Measurements from ENCODE around the gene TTC9C.

Gene TTC9C

DNA sequence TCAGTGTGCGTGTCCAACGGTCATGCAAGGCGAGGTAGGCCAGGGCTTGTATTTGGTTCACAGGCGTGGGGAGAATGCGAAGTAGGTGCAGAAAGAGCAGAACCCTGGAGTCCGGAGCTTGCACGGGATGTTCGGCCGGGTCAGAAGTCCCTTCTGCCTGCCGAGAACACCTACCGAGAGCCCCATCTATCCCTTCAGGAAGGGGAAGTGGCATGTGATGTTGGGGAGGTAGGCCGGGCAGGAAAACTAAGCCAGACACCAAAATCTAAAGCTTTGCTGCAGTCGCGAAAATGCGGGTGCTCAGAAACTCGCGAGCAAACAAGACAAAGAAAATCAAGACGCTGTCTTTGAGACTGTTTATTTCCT, 42.5 kb downstream of the TTC9C start:
- H3K79me2 ChIP-seq (ENCODE audit: control insufficient read depth, insufficient read depth, low read length, poor library complexity), result no peaks in the 10 kb centered on the region
- peak overlapping the region; percentile 41 for H3K27ac ChIP-seq (ENCODE audit: low read depth, low read length)
- H4K12ac ChIP-seq (ENCODE audit: low read depth, low read length), result peak overlapping the region; percentile 95
- peaks cover 11% of the 10 kb centered on the region for H3K79me1 ChIP-seq (ENCODE audit: low read length)
- H3K27me3 ChIP-seq (ENCODE audit: insufficient read depth, low read length), result no peaks in the 10 kb centered on the region
- H2AFZ ChIP-seq (ENCODE audit: insufficient read depth, low read length, poor library complexity), result peak overlapping the region; percentile 80
- no peak overlapping the region for H3K23ac ChIP-seq (ENCODE audit: low read length)
- DNase-seq, result no peak
- peak overlapping the region; percentile 6 for H3K9ac ChIP-seq (ENCODE audit: low read length)
- H2BK5ac ChIP-seq (ENCODE audit: low read depth, low read length, poor library complexity), result peak overlapping the region; percentile 54
- peak overlapping the region; percentile 63 for H4K91ac ChIP-seq (ENCODE audit: low read depth, low read length)
- H3K4me1 ChIP-seq (ENCODE audit: control insufficient read depth in 1 of 2, insufficient read depth in 2 of 2, low read length in 2 of 2), result peaks cover 3 to 6% of the 10 kb centered on the region in 2 experiments
- peak overlapping the region; percentile 49 for H2AK5ac ChIP-seq (ENCODE audit: low read length)
- peak overlapping the region; percentile 25 for H3K4me3 ChIP-seq (ENCODE audit: low read depth, low read length)
- H3K36me3 ChIP-seq (ENCODE audit: control insufficient read depth in 1 of 2, insufficient read depth in 2 of 2, low read length in 2 of 2), result peaks cover 13 to 22% of the 10 kb centered on the region in 2 experiments
- H4K8ac ChIP-seq (ENCODE audit: low read depth, low read length), result peak overlapping the region; percentile 95
- WGBS (ENCODE audit: extremely low coverage, insufficient coverage, insufficient read length), result no CpG with 5 or more reads among the region's 18 CpGs
- H2BK12ac ChIP-seq (ENCODE audit: low read length), result no peak overlapping the region
- no peaks in the 10 kb centered on the region for H3K9me3 ChIP-seq (ENCODE audit: insufficient read depth, low read depth, low read length)
- H3K4me2 ChIP-seq (ENCODE audit: low read length), result peak overlapping the region; percentile 63
- peak overlapping the region; percentile 66 for H3K14ac ChIP-seq (ENCODE audit: low read length)
- H2BK120ac ChIP-seq (ENCODE audit: insufficient read depth, low read length, poor library complexity), result peak overlapping the region; percentile 25
- peak overlapping the region; percentile 43 for H3K4ac ChIP-seq (ENCODE audit: low read depth, low read length)
- H3K18ac ChIP-seq (ENCODE audit: low read length), result peak overlapping the region; percentile 67

DNA sequence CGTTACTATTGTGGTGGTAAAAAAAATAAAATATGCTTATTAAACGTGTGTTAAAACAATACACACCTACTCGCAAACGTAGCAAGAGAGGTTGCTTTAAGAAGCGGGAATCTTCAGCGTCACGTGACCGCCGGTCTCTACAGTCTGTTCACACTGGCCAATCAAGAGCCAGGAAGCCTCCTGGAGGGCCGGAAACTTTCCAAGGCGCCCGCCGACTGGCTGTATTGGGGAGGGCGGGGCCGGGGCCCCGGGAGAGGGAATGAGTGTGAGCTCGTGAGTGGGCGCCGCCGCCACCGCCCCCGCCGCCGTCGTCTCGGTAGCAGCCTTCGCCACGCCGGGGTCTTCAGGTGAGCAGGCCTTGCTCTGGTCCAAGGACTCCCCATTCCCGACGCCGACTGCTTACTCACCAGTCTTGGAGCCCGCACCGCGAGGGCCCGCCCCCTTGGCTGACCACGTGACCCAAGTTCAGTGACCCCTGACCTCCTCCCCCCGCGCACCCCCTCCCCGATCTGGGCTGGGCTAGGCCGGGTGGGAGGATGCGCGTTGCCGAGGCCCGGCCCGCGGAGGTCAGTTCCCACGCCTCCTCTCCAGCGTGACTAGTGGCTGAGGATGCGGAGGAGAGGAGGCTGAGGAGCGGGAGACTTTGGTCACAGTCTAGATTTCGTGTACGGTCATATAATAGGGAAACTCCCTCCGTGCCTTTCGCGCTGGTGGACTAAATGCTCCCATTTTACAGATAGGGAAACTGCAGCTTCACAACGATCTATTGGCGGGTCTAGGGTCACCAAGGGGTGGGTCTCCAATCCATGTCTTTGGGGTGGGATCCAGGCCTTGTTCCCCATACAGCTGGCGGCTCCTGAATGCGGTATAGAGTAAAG, 43.1 kb downstream of the TTC9C start, which contains the start of gene TAF6L:
Gene TAF6L, plus strand, starts transcription at position 253 of the 878 bp plus-strand sequence. CDS start 4,388 bp downstream, outside the sequence.
- peak within 1 kb of the TSS; percentile 97 for H3K18ac ChIP-seq (ENCODE audit: low read length)
- peak within 1 kb of the TSS; percentile 97 for H2BK5ac ChIP-seq (ENCODE audit: low read depth, low read length, poor library complexity)
- H2BK12ac ChIP-seq (ENCODE audit: low read length), result no peak within 1 kb of the TSS
- H3K79me1 ChIP-seq (ENCODE audit: low read length), result peaks cover 11% of the 10 kb centered on the region
- no peaks in the 10 kb centered on the region for H3K79me2 ChIP-seq (ENCODE audit: control insufficient read depth, insufficient read depth, low read length, poor library complexity)
- peak within 1 kb of the TSS; percentile 95 for H4K8ac ChIP-seq (ENCODE audit: low read depth, low read length)
- peak within 1 kb of the TSS; percentile 96 for H3K14ac ChIP-seq (ENCODE audit: low read length)
- H3K27me3 ChIP-seq (ENCODE audit: insufficient read depth, low read length), result no peaks in the 10 kb centered on the region
- peak within 1 kb of the TSS; percentile 95 for H4K12ac ChIP-seq (ENCODE audit: low read depth, low read length)
- H2AFZ ChIP-seq (ENCODE audit: insufficient read depth, low read length, poor library complexity), result peak within 1 kb of the TSS; percentile 89
- peak within 1 kb of the TSS; percentile 72 for H3K9ac ChIP-seq (ENCODE audit: low read length)
- DNase-seq, result peak; percentile 97 to 98
- H3K23ac ChIP-seq (ENCODE audit: low read length), result no peak within 1 kb of the TSS
- H3K4me2 ChIP-seq (ENCODE audit: low read length), result peak within 1 kb of the TSS; percentile 66
- H3K27ac ChIP-seq (ENCODE audit: low read depth, low read length), result peak within 1 kb of the TSS; percentile 97
- peaks cover 15 to 23% of the 10 kb centered on the region in 2 experiments for H3K36me3 ChIP-seq (ENCODE audit: control insufficient read depth in 1 of 2, insufficient read depth in 2 of 2, low read length in 2 of 2)
- peaks cover 3 to 6% of the 10 kb centered on the region in 2 experiments for H3K4me1 ChIP-seq (ENCODE audit: control insufficient read depth in 1 of 2, insufficient read depth in 2 of 2, low read length in 2 of 2)
- WGBS (ENCODE audit: extremely low coverage, insufficient coverage, insufficient read length), result no CpG with 5 or more reads among the region's 60 CpGs
- H3K9me3 ChIP-seq (ENCODE audit: insufficient read depth, low read depth, low read length), result no peaks in the 10 kb centered on the region
- H3K4ac ChIP-seq (ENCODE audit: low read depth, low read length), result peak within 1 kb of the TSS; percentile 61
- H2BK120ac ChIP-seq (ENCODE audit: insufficient read depth, low read length, poor library complexity), result peak within 1 kb of the TSS; percentile 95
- H4K91ac ChIP-seq (ENCODE audit: low read depth, low read length), result peak within 1 kb of the TSS; percentile 92
- peak within 1 kb of the TSS; percentile 84 for H3K4me3 ChIP-seq (ENCODE audit: low read depth, low read length)
- peak within 1 kb of the TSS; percentile 49 for H2AK5ac ChIP-seq (ENCODE audit: low read length)

DNA sequence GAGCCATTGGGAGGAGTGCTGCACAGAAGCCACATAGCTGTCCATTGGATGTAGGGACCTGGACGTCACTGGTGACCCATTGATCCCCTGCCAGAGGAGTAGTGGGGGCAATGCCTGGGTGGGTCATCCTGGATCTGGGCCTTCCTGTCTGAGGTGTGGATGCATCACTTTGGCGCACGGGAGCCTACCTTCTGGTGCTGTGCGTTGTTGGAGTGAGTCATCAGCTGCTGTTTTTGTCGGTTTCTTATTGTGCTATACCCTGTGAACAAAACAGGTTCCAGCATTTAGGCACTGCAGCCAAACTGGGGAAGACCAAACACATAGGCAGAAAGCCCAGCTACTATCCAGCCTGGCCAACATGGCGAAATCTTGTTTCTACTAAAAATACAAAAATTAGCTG, 46.1 kb downstream of the TTC9C start:
- WGBS (ENCODE audit: extremely low coverage, insufficient coverage, insufficient read length), result no CpG with 5 or more reads among the region's 6 CpGs
- no peak for DNase-seq

DNA sequence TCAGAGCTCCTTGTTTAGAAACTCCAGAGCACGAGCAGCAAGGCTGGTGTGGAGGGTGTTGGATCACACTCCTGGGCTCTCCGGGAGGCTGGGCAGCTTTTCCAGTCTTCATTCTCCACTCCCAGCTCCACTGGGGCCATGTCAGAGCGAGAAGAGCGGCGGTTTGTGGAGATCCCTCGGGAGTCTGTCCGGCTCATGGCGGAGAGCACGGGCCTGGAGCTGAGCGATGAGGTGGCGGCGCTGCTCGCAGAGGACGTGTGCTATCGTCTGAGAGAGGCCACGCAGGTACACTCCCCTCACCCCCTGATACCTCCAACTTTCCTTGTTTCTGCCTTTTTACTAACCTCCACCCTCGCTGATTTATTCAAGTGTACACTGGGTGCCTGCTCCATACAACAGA, 47.4 kb downstream of the TTC9C start:
- Histone ChIP-seq H3K79me2 (ENCODE audit: control insufficient read depth, insufficient read depth, low read length, poor library complexity) (no peaks in the 10 kb centered on the region), H2AFZ (ENCODE audit: insufficient read depth, low read length, poor library complexity) (no peak overlapping the region), H3K27me3 (ENCODE audit: insufficient read depth, low read length) (no peaks in the 10 kb centered on the region), H3K36me3 (ENCODE audit: control insufficient read depth in 1 of 2, insufficient read depth in 2 of 2, low read length in 2 of 2) (peaks cover 41 to 42% of the 10 kb centered on the region in 2 experiments), H3K79me1 (ENCODE audit: low read length) (peaks cover 9% of the 10 kb centered on the region), H3K4me2 (ENCODE audit: low read length) (no peak overlapping the region), H2AK5ac (ENCODE audit: low read length) (no peak overlapping the region), H4K12ac (ENCODE audit: low read depth, low read length) (no peak overlapping the region), H3K27ac (ENCODE audit: low read depth, low read length) (no peak overlapping the region), H3K4me1 (ENCODE audit: control insufficient read depth in 1 of 2, insufficient read depth in 2 of 2, low read length in 2 of 2) (peaks cover 2 to 4% of the 10 kb centered on the region in 2 experiments), H4K8ac (ENCODE audit: low read depth, low read length) (no peak overlapping the region), H2BK5ac (ENCODE audit: low read depth, low read length, poor library complexity) (no peak overlapping the region), H3K23ac (ENCODE audit: low read length) (no peak overlapping the region), H3K18ac (ENCODE audit: low read length) (no peak overlapping the region), H3K9me3 (ENCODE audit: insufficient read depth, low read depth, low read length) (no peaks in the 10 kb centered on the region), H3K14ac (ENCODE audit: low read length) (no peak overlapping the region), H3K4me3 (ENCODE audit: low read depth, low read length) (no peak overlapping the region), H2BK120ac (ENCODE audit: insufficient read depth, low read length, poor library complexity) (no peak overlapping the region), H3K4ac (ENCODE audit: low read depth, low read length) (no peak overlapping the region), H4K91ac (ENCODE audit: low read depth, low read length) (no peak overlapping the region), H2BK12ac (ENCODE audit: low read length) (no peak overlapping the region), H3K9ac (ENCODE audit: low read length) (no peak overlapping the region)
- WGBS (ENCODE audit: extremely low coverage, insufficient coverage, insufficient read length), result no CpG with 5 or more reads among the region's 17 CpGs
- DNase-seq, result no peak

More for the DNA sequence above, 46.1 kb downstream of the TTC9C start:
- H4K91ac ChIP-seq (ENCODE audit: low read depth, low read length), result no peak overlapping the region
- no peak overlapping the region for H3K18ac ChIP-seq (ENCODE audit: low read length)
- H2BK5ac ChIP-seq (ENCODE audit: low read depth, low read length, poor library complexity), result no peak overlapping the region
- no peak overlapping the region for H2BK120ac ChIP-seq (ENCODE audit: insufficient read depth, low read length, poor library complexity)
- H3K4ac ChIP-seq (ENCODE audit: low read depth, low read length), result no peak overlapping the region
- no peak overlapping the region for H2AK5ac ChIP-seq (ENCODE audit: low read length)
- no peak overlapping the region for H2AFZ ChIP-seq (ENCODE audit: insufficient read depth, low read length, poor library complexity)
- H4K12ac ChIP-seq (ENCODE audit: low read depth, low read length), result no peak overlapping the region
- H3K9me3 ChIP-seq (ENCODE audit: insufficient read depth, low read depth, low read length), result no peaks in the 10 kb centered on the region
- H4K8ac ChIP-seq (ENCODE audit: low read depth, low read length), result no peak overlapping the region
- H3K27ac ChIP-seq (ENCODE audit: low read depth, low read length), result no peak overlapping the region
- H3K9ac ChIP-seq (ENCODE audit: low read length), result no peak overlapping the region
- H3K79me1 ChIP-seq (ENCODE audit: low read length), result peaks cover 11% of the 10 kb centered on the region
- H3K23ac ChIP-seq (ENCODE audit: low read length), result no peak overlapping the region
- peaks cover 3 to 6% of the 10 kb centered on the region in 2 experiments for H3K4me1 ChIP-seq (ENCODE audit: control insufficient read depth in 1 of 2, insufficient read depth in 2 of 2, low read length in 2 of 2)
- no peaks in the 10 kb centered on the region for H3K27me3 ChIP-seq (ENCODE audit: insufficient read depth, low read length)
- H3K4me3 ChIP-seq (ENCODE audit: low read depth, low read length), result no peak overlapping the region
- no peak overlapping the region for H3K14ac ChIP-seq (ENCODE audit: low read length)
- no peaks in the 10 kb centered on the region for H3K79me2 ChIP-seq (ENCODE audit: control insufficient read depth, insufficient read depth, low read length, poor library complexity)
- H2BK12ac ChIP-seq (ENCODE audit: low read length), result no peak overlapping the region
- no peak overlapping the region for H3K4me2 ChIP-seq (ENCODE audit: low read length)
- H3K36me3 ChIP-seq (ENCODE audit: control insufficient read depth in 1 of 2, insufficient read depth in 2 of 2, low read length in 2 of 2), result peaks cover 36 to 39% of the 10 kb centered on the region in 2 experiments
